HAP-1 (cell line): ENCODE results near the gene SLC38A3.

Experiments used
- DNase-seq, 2 experiments: peaks; one replicate each; pipeline ENCODE4 v3.0.0-alpha.2; 2016 to 2020; ENCODE audit warnings: low spot score in 2 of 2
- H3K27me3 ChIP-seq: fragments of 250-450 bp; sonication (Bioruptor Pico); 2 replicates; pipeline ENCODE4 v1.5.1; 2020; ENCODE audit warnings: low read depth, mild to moderate bottlenecking, moderate library complexity
- H3K36me3 ChIP-seq: fragments of 250-450 bp; sonication (Bioruptor Pico); replicated peaks from 2 replicates; pipeline ENCODE4 v1.5.1; 2020; ENCODE audit warnings: mild to moderate bottlenecking
- H3K4me1 ChIP-seq: fragments of 250-450 bp; sonication (Bioruptor Pico); 2 replicates; pipeline ENCODE4 v1.5.1; 2020; ENCODE audit warnings: mild to moderate bottlenecking
- H3K4me3 ChIP-seq: fragments of 250-450 bp; sonication (Bioruptor Pico); 2 replicates; pipeline ENCODE4 v1.5.1; 2020; ENCODE audit warnings: mild to moderate bottlenecking, moderate library complexity
- H3K9me3 ChIP-seq: fragments of 250-450 bp; sonication (Bioruptor Pico); 2 replicates; pipeline ENCODE4 v1.5.1; 2020; ENCODE audit warnings: mild to moderate bottlenecking, moderate library complexity
- in situ Hi-C: fragments of 300-500 bp; cut with MboI; formaldehyde crosslinking; loops from 3 replicates; pipeline ENCODE4 v1.14.3; 2020; ENCODE audit warnings: low sequenced_read_pairs, inconsistent platforms, mixed read lengths

Gene SLC38A3

DNA sequence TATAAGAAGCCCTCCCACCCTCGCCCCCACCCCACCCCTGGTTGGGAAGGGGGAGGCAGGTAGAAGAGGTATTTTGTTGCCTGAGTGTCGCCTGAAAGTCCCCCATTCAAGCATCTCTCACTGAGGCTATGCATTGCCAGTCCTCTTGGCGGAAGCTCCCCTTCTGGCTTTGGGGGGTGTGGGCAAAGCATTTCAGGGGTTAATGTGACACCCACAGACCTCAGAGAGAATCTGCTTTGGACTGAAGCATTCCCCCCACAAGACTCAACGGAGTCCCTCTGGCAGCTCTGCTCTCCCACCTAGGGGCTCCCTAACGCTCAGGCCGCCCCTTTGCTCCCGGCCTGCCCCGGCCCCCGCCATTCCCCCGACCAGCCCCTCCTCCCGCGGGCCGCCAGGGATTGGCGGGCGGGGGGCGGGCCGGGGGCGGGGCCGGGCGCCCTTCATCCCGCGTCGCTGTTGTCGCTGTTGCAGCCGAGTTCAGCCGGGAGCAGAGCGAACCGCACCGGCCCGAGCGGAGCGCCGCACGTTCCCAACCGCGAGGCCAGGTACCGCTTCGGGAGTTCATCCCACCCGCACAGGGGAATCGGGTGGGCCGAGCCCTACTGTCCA lies at the start of gene SLC38A3:
TSS of gene SLC38A3 (plus strand) at position 468 of the 609 bp plus-strand sequence. CDS start 8,929 bp downstream, outside the sequence.
- Histone ChIP-seq H3K27me3 (peaks cover 15% of the 10 kb centered on the region), H3K4me1 (no peaks in the 10 kb centered on the region; the same call in 1 of the 2 replicates), H3K4me3 (peak within 1 kb of the TSS; percentile 49), H3K9me3 (no peaks in the 10 kb centered on the region), H3K36me3 (no peaks in the 10 kb centered on the region)
- peak; percentile 51 to 77 for DNase-seq
- in situ Hi-C loops: no loop called here

DNA sequence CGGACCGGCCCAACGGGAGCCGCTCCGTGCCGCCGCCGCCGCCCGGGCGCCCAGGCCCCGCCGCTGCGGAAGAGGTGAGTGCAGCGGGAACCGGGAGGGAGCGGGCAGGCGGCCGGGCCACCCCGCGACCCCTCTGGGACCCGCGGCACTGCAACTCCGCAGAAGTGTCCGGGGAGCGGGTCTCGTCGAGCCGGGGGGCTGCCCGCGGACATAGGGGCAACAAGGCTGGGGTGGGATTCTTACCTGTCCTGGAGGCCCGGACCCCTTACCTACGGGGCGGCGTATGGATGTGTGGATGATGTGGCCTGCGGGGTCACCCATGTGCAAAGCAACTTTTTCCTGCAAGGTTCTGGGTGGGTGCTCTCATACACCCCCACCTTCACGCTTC lies 49.6 kb upstream of the SLC38A3 start:
- Histone ChIP-seq H3K27me3 (peaks cover 3% of the 10 kb centered on the region; the same call in 1 of the 2 replicates), H3K4me3 (peak overlapping the region; percentile 41), H3K36me3 (no peaks in the 10 kb centered on the region; the same call in 1 of the 2 replicates), H3K4me1 (peaks cover 10% of the 10 kb centered on the region; the same call in 1 of the 2 replicates), H3K9me3 (no peaks in the 10 kb centered on the region)
- DNase-seq: no peak
- in situ Hi-C loops: no loop called here

DNA sequence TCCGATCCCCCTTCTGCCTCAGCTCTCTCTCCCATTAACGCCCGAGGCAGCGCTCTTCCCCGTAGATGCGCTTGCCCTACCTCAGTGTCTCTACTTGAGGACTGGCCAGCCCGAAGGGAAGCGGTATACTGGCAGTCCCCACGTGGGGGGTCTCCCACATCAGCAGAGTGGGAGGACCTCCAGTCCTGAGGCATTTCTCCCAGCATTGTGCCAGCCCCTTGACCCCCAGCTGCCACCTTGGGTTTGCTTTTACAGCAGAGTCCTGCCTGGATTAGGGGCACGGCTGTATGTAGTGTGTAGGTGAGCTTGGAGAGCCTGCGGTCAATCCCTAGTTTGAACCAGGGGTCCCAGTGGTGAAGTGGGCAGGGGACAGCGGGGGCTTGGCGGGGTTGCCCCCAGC lies 49.2 kb upstream of the SLC38A3 start:
- peaks cover 3% of the 10 kb centered on the region; the same call in 1 of the 2 replicates for H3K27me3 ChIP-seq
- peak in 1 of 2 experiments; percentile 19 for DNase-seq
- H3K4me1 ChIP-seq: peaks cover 10% of the 10 kb centered on the region; the same call in 1 of the 2 replicates
- H3K4me3 ChIP-seq: peak overlapping the region; percentile 41
- no peaks in the 10 kb centered on the region for H3K9me3 ChIP-seq
- H3K36me3 ChIP-seq: no peaks in the 10 kb centered on the region; the same call in 1 of the 2 replicates
- in situ Hi-C loops: no loop called here

DNA sequence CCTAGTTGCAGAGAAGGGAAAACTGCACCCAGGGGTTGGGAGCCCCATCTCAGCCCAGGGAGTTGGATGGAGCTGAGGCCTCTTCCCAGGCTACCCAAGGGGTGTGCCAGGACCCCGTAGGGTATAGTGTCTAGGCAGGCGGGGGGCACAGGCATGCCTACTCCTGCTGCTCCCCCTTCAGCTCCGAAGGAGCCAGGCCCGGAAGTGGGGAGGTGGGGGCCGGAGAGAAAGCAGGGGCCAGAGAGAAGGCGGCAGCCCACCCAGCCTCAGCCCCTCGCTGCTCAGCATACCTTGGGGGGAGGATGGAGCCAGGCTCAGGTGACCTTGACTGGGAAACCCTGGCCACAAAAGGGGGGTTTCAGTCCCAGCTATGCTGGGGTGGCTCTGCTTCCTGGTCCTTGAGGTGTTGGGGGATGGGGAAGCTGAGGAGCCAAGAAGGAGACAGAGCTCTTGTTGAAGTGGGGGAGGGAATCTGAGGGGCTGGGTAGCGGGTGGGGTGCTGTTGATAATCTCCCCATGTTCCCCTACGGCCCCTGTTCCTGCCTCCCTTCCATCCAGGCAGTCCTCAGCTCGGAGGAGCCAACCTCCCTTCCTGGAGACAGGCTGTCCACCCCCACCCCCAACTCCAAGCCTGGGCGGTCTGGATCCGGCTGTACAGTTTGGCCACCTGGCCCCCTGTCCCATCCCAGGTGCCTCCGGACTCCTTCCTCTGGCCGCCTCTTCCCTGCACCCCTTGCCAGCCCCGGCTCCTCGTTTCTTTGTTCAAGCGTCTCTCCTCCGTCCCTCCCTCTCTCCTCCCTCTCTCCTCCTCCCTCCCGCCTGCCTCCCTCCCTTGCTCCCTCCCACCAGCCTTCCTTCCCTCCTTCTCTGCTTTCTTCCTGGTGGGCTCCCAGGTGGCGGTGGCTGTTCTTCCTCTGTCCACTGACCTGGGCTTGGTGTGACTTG lies 48.2 kb upstream of the SLC38A3 start:
- peaks cover 3% of the 10 kb centered on the region; the same call in 1 of the 2 replicates for H3K27me3 ChIP-seq
- H3K4me3 ChIP-seq: no peak overlapping the region
- H3K9me3 ChIP-seq: no peaks in the 10 kb centered on the region
- H3K4me1 ChIP-seq: peaks cover 10% of the 10 kb centered on the region; the same call in 1 of the 2 replicates
- H3K36me3 ChIP-seq: no peaks in the 10 kb centered on the region; the same call in 1 of the 2 replicates
- DNase-seq: peak in 1 of 2 experiments; percentile 28
- in situ Hi-C loops: no loop called here

DNA sequence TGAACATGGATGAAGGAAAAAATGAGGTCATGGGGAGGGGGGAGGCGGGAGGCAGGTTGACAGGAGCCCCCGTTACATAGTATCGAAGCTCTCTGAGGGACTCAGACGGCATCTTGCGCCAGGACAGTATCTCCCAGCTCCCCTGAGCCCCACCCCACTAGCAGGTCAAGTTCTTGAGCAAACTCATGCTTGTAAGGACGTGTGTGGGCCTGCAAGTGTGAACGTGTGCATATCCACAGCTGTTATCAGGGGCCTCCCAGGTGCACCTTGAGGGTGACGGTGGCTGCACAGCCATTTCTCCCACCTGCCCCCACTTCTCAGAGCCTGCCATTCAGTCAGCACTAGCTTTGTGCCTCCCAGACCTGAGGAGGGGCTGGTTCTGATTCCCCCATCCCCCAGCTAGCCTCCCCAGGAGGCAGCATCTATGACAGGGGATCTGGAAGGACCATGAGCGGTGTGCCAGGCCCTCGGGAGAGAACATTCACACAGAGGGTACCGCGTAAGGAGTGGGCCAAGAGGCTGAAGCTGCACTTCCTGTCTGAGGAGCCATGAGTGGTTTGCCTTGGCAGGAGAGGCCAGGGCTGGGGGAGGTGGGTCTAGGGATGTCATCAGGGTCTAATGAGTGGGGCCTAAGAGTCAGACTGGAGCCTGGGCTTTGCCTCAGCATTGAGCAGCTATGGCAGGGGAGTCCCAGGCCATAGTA lies 47.1 kb upstream of the SLC38A3 start:
- Histone ChIP-seq H3K36me3 (no peaks in the 10 kb centered on the region; the same call in 1 of the 2 replicates), H3K4me1 (peaks cover 10% of the 10 kb centered on the region; the same call in 1 of the 2 replicates), H3K4me3 (no peak overlapping the region), H3K27me3 (peaks cover 3% of the 10 kb centered on the region; the same call in 1 of the 2 replicates), H3K9me3 (no peaks in the 10 kb centered on the region)
- in situ Hi-C loops: no loop called here
- DNase-seq: no peak

DNA sequence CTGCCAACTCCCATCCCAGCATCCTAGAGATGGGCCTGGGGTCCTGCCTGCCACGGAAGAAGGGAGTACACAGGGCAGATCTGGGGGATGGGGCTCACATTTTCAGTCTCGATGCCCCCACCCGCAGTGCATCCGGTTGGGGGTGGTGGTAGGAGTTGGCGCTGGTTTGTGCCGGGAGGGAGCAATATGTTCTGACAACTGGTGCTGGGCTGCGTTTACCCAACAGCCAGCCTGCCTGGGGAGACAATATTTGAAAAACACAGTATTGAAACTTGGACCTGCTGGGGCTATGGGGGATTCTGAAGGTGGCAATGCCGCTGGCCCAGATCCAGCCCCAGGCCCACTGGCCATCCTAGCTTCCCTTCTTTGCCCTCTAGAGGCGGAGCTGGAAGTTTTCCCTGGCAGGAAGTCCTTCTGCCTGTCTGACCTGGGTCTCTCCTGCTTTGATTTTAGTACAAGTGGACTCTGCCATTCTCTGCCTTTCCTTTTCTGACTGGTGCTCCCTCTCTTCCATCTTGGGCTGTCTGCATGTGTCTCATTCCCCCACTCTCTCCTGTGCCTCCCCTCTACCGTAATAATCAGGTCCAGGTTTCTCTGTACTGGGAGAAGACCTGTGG lies 46.4 kb upstream of the SLC38A3 start:
- no peak overlapping the region for H3K4me3 ChIP-seq
- peaks cover 3% of the 10 kb centered on the region; the same call in 1 of the 2 replicates for H3K27me3 ChIP-seq
- DNase-seq: no peak
- H3K4me1 ChIP-seq: peaks cover 10% of the 10 kb centered on the region; the same call in 1 of the 2 replicates
- H3K9me3 ChIP-seq: no peaks in the 10 kb centered on the region
- H3K36me3 ChIP-seq: no peaks in the 10 kb centered on the region; the same call in 1 of the 2 replicates
- in situ Hi-C loops: no loop called here

DNA sequence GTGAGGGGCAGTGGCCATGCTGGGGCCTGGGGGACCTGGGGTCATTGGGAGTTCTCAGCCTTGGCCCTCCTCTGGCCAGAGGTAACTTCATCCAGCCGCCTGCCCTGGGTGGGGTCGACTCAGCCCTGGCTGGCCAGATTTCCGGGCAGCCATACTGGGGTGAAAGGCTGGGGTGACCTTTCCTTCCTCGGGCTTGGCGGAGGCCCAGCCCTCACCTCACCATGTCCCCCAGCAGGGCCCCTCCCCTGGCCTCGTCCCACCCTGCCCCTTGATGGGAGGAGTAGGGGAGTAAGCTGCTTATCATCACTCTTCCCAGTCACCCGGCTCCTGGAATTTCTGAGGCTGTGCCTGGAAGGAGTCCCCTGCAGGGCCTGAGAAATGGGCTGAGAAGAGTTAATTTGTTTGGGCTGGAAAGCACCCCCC lies 44.5 kb upstream of the SLC38A3 start:
- H3K4me1 ChIP-seq: peaks cover 10% of the 10 kb centered on the region; the same call in 1 of the 2 replicates
- no peaks in the 10 kb centered on the region; the same call in 1 of the 2 replicates for H3K36me3 ChIP-seq
- in situ Hi-C loops: no loop called here

DNA sequence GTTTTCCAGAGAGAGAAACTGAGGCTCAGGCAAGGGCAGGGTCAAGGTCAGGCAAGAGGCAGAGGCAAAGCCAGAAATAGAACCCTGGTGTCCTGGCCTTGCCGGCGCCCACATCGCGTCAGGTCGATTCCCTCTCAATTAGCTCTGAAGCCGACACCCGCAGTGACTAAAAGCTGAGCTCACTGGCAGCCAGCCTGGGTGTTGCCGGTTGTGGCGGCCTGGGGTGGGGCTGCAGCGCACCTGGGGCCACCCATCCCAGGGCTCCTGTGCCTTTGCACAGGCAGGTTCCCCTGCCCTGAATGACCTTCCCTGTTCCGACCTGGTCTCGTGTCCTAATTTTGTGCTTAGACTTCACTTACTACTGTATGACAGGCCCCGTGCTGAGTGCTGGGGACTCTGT lies 43.8 kb upstream of the SLC38A3 start:
- no peak overlapping the region for H3K4me3 ChIP-seq
- no peak for DNase-seq
- peaks cover 4% of the 10 kb centered on the region; the same call in 1 of the 2 replicates for H3K4me1 ChIP-seq
- no peaks in the 10 kb centered on the region for H3K9me3 ChIP-seq
- no peaks in the 10 kb centered on the region for H3K27me3 ChIP-seq
- H3K36me3 ChIP-seq: no peaks in the 10 kb centered on the region; the same call in 1 of the 2 replicates
- in situ Hi-C loops: no loop called here

More for the DNA sequence above, 44.5 kb upstream of the SLC38A3 start:
- DNase-seq: no peak
- Histone ChIP-seq H3K27me3 (no peaks in the 10 kb centered on the region), H3K9me3 (no peaks in the 10 kb centered on the region), H3K4me3 (no peak overlapping the region)

DNA sequence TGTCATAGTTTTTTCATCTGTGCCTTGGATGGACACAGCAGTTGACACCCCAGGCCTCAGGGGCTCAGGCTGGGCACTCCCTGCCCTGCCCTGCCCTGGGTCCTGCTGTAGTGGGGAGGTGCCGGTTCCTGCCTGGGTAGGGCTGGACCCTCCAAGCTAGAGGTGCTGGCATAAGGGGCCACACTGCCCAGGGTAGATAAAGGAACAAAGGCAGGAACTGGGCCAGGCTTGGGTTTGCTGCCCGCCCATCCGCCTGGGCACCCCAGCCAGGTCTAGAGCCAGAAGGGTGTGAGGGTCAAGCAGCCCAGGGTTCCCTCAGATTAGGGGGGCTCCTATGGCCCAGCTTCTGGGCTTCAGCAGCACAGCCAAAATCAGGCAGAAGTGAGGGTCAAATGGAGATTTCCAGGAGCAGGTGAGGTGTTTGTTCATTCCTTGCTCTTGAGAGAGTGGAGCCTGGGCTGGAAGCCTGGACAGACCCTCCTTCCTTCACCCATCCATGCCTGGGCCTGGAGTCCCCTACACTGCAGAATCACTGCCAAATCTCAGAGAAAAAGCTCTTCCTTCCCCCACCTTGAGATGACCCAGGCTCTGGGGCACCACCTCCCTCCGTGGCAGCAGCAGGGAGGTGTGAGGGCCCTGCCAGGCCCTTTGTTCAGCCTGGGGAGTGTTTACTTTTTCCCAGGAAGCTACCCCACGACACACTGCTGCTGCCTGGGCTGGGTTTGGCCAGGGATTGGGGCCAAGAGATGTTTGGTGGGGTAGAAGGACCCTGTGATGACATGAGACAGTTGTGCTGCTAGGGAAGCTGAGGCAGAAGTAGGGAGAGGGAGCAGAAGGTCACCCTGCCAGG lies 42.8 kb upstream of the SLC38A3 start:
- Histone ChIP-seq H3K27me3 (no peaks in the 10 kb centered on the region), H3K4me3 (no peak overlapping the region), H3K9me3 (no peaks in the 10 kb centered on the region)

DNA sequence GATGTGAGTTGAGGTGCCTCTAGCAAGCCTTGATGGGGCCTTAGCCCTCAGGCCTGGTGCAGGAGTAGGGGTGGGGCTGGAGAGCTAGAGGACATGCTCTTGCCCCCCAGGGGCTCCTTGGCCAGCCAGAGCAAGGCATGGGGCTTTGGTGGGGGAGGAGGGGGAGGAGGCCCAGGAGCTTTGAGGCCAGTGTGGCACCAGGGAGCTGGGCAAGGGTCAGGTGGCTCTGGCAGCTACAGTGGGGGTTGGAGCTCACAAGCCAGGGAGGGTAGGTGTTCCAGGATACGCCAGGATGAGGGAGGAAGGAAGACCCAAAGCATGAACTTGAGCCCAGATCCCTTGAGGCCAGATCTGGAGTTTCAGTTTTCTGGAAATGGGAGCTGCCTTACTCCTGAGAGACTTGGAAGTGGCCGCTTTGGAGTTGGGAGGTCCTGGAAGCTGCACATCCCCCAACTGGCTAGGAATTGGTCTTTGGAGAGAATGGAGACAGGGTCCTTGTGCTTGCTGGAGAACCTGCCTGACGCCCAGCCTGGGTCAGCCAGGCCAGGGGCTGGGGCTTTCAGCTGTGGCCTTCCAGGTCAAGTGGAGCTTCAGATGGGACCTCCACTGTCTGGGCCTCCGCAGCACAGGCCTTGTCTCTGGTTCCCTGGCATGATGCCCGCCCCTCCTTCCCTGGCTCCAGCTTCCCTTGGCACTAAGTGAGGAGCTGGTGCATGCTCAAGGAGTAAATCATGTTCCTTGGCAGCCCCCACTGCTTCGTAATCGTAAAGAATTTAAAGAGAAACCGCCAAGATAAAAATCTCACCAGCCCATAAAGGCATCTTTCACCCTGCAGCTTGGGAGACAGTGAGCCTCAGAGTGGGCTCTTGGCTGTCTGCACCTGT lies 41.3 kb upstream of the SLC38A3 start:
- in situ Hi-C loops: no loop called here
- H3K27me3 ChIP-seq: no peaks in the 10 kb centered on the region
- H3K4me1 ChIP-seq: peaks cover 9% of the 10 kb centered on the region; the same call in 1 of the 2 replicates
- no peaks in the 10 kb centered on the region; the same call in 1 of the 2 replicates for H3K36me3 ChIP-seq
- H3K9me3 ChIP-seq: no peaks in the 10 kb centered on the region
- H3K4me3 ChIP-seq: no peak overlapping the region
- no peak for DNase-seq

More for the DNA sequence above, 42.8 kb upstream of the SLC38A3 start:
- Histone ChIP-seq H3K36me3 (no peaks in the 10 kb centered on the region; the same call in 1 of the 2 replicates), H3K4me1 (no peaks in the 10 kb centered on the region)
- in situ Hi-C loops: no loop called here
- DNase-seq: no peak

DNA sequence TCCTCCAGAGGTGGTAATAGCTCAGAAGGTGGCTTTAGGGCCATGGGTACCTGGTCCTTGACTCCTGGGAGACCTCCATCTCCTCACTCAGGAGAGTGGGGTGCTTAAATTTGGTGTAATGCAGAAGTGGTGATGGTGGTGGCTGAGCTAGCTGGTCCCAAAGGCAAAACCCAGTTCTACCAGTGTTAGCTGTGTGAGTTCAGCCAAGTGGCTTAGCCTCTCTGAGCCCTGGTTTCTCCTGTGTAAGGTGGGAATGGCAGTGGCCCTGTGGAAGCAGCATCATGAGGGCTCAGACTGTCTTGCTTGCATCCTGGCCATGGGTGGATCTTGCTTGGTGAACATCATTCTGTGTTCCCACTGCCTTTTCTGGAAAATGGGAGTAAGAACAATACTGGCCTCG lies 40.6 kb upstream of the SLC38A3 start:
- H3K27me3 ChIP-seq: no peaks in the 10 kb centered on the region
- DNase-seq: no peak
- H3K4me1 ChIP-seq: peaks cover 9% of the 10 kb centered on the region; the same call in 1 of the 2 replicates
- no peak overlapping the region for H3K4me3 ChIP-seq
- in situ Hi-C loops: no loop called here
- H3K36me3 ChIP-seq: no peaks in the 10 kb centered on the region; the same call in 1 of the 2 replicates
- no peaks in the 10 kb centered on the region for H3K9me3 ChIP-seq
